HG03469 (cell line): ENCODE results near the gene SLC30A7.
A peak's percentile ranks its signal among the peaks of the same experiment; 100 is the strongest.
"Not testable (repeated sequence)": the region's sequence is repeated elsewhere in the genome, so short reads cannot be mapped to it uniquely, and the experiment has no call there.

Experiments used
- ATAC-seq: cut with Tn5 transposase; IDR thresholded peaks from one replicate; pipeline ENCODE4 v1.9.1; 2021; ENCODE audit warnings: mild to moderate bottlenecking, moderate library complexity, moderate number of reproducible peaks; ENCODE audit not compliant: unreplicated experiment

Gene SLC30A7

GRCh38 chr1:100889869-100890482 lies 5.9 kb upstream of the SLC30A7 start:
- not testable (repeated sequence) for ATAC-seq

- ATAC-seq = no peak
These were observed 4.5 kb upstream of the SLC30A7 start for GRCh38 chr1:100891380-100891779.

- no peak for ATAC-seq
These were observed 3.3 kb upstream of the SLC30A7 start for GRCh38 chr1:100892554-100892953.

DNA sequence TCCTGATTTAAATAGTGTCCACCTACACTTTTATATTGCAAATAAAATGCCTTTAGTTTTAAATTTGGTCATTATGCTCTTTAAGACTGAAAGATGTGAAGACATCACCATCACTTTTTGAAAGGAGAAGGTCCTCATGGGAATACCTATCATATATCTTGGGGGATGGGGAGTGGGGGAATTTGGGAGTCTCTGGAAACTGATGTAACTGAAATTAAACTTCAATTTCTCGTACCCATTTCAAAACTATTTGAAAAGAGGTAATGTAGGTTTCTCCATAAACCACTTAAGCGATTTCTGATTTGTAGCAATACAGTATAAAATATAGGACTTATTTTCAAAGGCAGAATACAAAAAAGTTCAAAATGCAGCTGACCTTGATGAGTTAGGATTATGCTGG lies 2.2 kb upstream of the SLC30A7 start:
- no peak for ATAC-seq

- peak; percentile 27 for ATAC-seq
These were observed 1.0 kb upstream of the SLC30A7 start, which contains the start of gene EXTL2 for GRCh38 chr1:100894603-100895539. TSS of gene EXTL2 (minus strand) at chr1:100894842. CDS start at chr1:100888757, 6,085 bp downstream.

GRCh38 chr1:100896481-100896982 lies 642 bp downstream of the SLC30A7 start:
- peak; percentile 37 for ATAC-seq

DNA sequence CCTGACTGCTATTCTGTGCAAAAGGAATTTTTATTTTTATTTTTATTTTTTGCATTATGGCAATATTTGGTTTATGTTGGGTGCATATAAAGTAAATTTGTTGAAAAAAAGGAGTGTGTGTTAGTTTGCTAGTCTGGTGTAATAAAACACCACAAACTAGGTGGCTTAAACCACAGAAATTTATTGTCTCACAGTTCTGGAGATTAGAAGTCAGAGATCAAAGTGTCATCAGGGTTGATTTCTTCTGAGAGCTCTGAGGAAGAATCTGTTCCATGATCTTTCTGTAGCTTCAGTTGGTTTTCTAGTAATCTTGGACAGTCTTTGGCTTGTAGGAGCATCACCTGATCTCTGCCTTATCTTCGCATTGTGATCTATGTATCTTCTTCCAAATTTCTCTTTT lies 6.5 kb downstream of the SLC30A7 start:
- no peak for ATAC-seq

GRCh38 chr1:100903777-100904176 lies 7.9 kb downstream of the SLC30A7 start:
- ATAC-seq = no peak

- ATAC-seq = no peak
These were observed 8.6 kb downstream of the SLC30A7 start for GRCh38 chr1:100904528-100904927.

DNA sequence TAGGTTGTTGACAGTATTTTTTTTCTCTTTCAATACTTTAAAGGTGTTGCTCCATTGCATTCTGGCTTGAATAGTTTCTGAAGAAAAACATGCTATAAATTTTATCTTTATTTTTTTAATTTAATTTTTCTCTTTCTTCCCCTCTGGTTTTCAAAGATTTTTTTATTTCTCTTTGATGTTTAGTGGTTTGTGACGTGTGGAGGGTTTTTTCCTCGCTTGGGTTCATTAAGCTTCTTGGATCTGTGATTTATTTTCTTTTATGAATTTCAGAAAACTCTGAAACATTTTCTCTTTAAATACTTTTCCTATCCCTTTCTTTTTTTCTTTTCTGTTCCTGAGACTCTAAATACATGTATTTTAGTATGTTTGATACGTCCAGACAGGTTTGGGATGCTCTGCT lies 9.3 kb downstream of the SLC30A7 start:
- no peak for ATAC-seq

GRCh38 chr1:100907887-100908286 lies 12.0 kb downstream of the SLC30A7 start:
- ATAC-seq = no peak

GRCh38 chr1:100909018-100909417 lies 13.1 kb downstream of the SLC30A7 start:
- ATAC-seq = no peak

GRCh38 chr1:100912019-100912418 lies 16.1 kb downstream of the SLC30A7 start:
- ATAC-seq = no peak

DNA sequence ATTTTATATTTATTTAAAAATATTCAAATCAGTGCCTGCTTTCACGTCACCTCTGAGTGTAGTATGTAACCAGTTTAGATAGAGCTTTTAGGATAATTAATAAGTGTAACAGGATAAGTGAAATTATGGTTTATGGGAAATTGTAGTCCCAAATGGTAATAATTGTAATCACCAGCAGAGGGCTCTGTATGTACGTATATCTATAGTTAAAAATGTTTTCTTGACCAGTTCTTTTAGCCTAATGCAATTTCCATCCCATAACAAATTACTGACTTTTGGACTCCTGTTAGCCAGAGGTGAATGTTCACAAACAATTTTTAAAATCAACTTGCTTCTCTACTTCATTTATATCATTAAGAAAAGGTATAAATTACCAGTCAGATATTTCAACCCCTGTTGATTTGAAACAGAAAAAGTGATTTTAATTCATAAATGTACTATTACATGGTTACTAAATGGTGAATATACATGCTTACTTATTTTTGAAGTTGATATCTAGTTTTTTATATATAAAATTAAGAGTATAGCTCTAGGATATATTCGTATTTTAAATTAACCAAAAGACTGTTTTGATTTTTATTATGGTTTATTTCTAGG lies 25.3 kb downstream of the SLC30A7 start:
- ATAC-seq = no peak

GRCh38 chr1:100924212-100924611 lies 28.3 kb downstream of the SLC30A7 start:
- no peak for ATAC-seq

GRCh38 chr1:100924991-100925390 lies 29.1 kb downstream of the SLC30A7 start:
- ATAC-seq = no peak

- no peak for ATAC-seq
These were observed 30.4 kb downstream of the SLC30A7 start for GRCh38 chr1:100926240-100926639.

DNA sequence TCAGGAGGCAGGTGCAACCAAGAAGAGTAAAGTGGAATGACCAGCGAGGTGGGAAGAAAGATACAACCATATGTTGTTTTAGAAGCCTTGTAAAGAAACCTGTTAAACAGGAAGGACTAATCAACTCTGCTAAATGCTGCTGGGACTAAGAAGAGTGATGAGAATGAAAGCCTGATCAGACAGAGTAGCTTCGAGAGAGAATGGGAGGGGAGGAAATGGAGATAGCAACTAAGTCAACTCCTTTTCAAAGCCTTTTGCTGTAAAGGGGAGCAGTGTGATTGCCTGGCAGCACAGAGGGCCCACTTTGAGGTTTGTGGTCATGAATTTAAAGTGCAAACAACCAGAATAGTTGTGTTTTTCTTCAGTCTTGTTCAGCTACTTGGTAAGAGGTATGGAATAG lies 31.4 kb downstream of the SLC30A7 start:
- no peak for ATAC-seq

DNA sequence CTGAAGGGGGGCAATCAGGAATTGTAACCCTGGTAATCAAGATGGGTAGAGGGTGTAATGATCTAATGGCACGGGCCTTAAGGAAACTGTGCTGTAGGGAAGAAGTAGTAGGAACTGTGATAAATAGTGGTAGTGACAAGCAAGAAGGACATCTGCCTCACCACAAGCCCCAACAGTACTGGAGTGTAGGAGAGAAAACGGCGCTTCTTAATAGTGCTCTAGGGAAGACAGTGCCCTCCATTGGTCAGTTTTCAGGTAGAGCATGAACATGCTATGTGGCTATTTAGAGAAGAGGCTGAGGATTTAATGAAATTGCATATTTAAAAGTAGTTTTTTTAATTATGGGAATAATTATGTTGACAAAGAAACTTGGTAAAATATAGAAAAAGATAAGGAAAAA lies 32.2 kb downstream of the SLC30A7 start:
- ATAC-seq = no peak

DNA sequence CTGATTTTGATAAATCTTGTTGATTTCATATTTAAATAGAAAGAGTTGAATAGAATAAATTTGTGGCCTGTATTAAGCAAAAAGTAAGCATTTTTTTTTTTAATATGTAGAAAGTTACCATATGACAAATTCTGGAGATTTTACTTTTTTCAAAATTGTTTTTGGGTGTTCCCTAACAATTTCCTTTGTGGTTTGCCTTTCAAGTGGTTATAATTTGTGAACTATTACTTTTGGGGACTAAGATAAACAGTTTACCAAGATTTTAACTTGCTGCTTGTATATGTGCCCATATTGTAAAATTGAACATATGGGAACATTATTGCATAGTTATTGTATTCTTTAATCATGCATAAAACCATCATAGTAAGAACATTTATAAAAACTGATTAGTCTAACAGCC lies 34.6 kb downstream of the SLC30A7 start:
- ATAC-seq = no peak

DNA sequence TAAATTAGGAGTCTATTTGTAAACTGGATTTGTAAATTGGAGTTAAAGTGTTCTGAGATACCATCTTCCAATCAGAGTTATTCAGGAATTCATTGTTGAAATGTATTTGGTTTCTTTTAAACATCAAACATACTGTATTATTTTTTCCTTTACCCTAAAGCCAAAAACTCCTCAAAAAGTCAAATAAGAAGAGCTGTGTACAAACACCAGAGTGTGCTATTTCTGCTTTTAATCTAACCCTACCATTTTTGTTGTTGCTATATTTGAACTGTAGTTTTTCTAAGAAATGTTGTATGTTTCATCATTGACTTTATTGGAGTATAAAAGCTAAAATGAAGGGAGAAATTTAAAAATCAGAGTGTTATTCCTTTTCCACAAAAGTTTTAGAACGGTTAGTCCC lies 35.8 kb downstream of the SLC30A7 start:
- ATAC-seq = no peak
